Small intestine (tissue), 7 donors: ENCODE measurements around the gene SYK. TPM values are rescaled to one million over a fixed set of nuclear protein-coding genes. Genes with fewer than 3 reads are reported as not detected.
A peak's percentile ranks its signal among the peaks of the same experiment; 100 is the strongest.

Experiments
- DNase-seq, 2 donors: peaks; one replicate each; pipeline versions ENCODE4 v3.0.0 to v3.0.0-alpha.2; 2013
- FAIRE-seq: peaks from 2 replicates; lab custom pipeline; 2012; peaks lifted over from hg19 to GRCh38; lab: Jason Lieb, UNC
- H3K27ac ChIP-seq, 3 donors: one replicate each; pipeline ENCODE4 v1.5.1; 2013; ENCODE audit warnings: low read length in 2 of 3, mild to moderate bottlenecking in 2 of 3, control low read depth in 1 of 3, inconsistent platforms in 1 of 3, low read depth in 1 of 3, moderate library complexity in 1 of 3
- H3K27me3 ChIP-seq, 3 donors: one replicate each; pipeline ENCODE4 v1.6.1; 2013; ENCODE audit warnings: low read length in 3 of 3, inconsistent platforms in 1 of 3; ENCODE audit not compliant: control insufficient read depth in 3 of 3, insufficient read depth in 3 of 3
- H3K36me3 ChIP-seq, 3 donors: one replicate each; pipeline ENCODE4 v1.6.1; 2013; ENCODE audit warnings: low read length in 3 of 3, inconsistent platforms in 1 of 3, low read depth in 1 of 3, mild to moderate bottlenecking in 1 of 3, moderate library complexity in 1 of 3; ENCODE audit not compliant: control insufficient read depth in 3 of 3, insufficient read depth in 2 of 3
- H3K4me1 ChIP-seq, 3 donors: one replicate each; pipeline ENCODE4 v1.6.1; 2013; ENCODE audit warnings: low read length in 2 of 3, inconsistent platforms in 1 of 3, low read depth in 1 of 3, mild to moderate bottlenecking in 1 of 3, moderate library complexity in 1 of 3; ENCODE audit not compliant: control insufficient read depth in 3 of 3, insufficient read depth in 2 of 3
- H3K4me3 ChIP-seq, 3 donors: one replicate each; pipeline ENCODE4 v1.5.1; 2013; ENCODE audit warnings: low read length in 3 of 3, control low read depth in 1 of 3, inconsistent platforms in 1 of 3, low read depth in 1 of 3, mild to moderate bottlenecking in 1 of 3, moderate library complexity in 1 of 3
- H3K9me3 ChIP-seq, 2 donors: one replicate each; pipeline ENCODE4 v1.6.1; 2013; ENCODE audit warnings: low read depth in 1 of 2, low read length in 1 of 2; ENCODE audit not compliant: control insufficient read depth in 2 of 2, insufficient read depth in 1 of 2
- WGBS, 3 donors: extraction: QIAGEN DNeasy Blood & Tissue Kit; methylation state at CpG; one replicate each; pipeline ENCODE4 v1.1.7; 2013; 5-methylcytosine and 5-hydroxymethylcytosine counted together
- polyA plus RNA-seq, 4 donors: library from polyadenylated mRNA; stranded (reverse) in 3 of 4; unstranded in 1 of 4; fragments of 200-250 nt in 3 of 4; fragments of 120-200 nt in 1 of 4; gene quantifications; one replicate each; pipeline versions ENCODE4 v1.2.1 to v1.2.3, GENCODE V29; 2013
- donor health status: healthy with polysubstance abuse.
- donor health status: control.
- donor health status: control.
- donor health status: Bipolar disorder and iron deficiency.
- donor health status: healthy.

Gene SYK
- polyA plus RNA-seq, 4 donors: 28.7 to 40.9 (median 31.7) TPM

DNA sequence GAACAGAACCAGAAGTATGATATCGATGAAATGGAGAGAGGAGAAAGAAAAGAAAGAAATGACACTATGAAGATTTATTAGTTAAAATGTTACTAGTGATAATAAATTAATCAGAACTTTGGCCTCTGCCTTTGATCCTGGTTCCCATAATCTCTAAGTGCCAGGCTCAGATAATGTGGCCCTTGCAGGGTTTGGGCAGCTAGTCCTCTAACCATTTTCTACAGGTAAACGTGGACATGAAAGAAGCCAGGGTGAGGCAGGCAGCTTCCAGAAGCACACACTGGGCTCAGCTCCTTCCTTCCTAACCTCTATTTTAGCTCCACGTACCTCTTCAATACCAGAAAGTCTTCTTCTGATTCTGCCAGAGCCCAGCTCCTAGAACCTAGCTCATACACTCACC lies 30.6 kb downstream of the SYK start:
- Histone ChIP-seq H3K27me3 (no peaks in the 10 kb centered on the region), H3K4me1 (peaks cover 6 to 28% (median 6%) of the 10 kb centered on the region in 3 donors), H3K4me3 (no peak overlapping the region), H3K9me3 (peaks cover 0 to 7% of the 10 kb centered on the region in 2 donors), H3K27ac (peak overlapping the region in 2 of 3 donors; percentile 5 to 15), H3K36me3 (peaks cover 0 to 12% (median 0%) of the 10 kb centered on the region in 3 donors)
- no peak for FAIRE-seq
- WGBS, 3 donors: 21 to 65% (median 28%) methylated on average over 3 of the region's 3 CpGs
- DNase-seq: peak; percentile 64 to 87

DNA sequence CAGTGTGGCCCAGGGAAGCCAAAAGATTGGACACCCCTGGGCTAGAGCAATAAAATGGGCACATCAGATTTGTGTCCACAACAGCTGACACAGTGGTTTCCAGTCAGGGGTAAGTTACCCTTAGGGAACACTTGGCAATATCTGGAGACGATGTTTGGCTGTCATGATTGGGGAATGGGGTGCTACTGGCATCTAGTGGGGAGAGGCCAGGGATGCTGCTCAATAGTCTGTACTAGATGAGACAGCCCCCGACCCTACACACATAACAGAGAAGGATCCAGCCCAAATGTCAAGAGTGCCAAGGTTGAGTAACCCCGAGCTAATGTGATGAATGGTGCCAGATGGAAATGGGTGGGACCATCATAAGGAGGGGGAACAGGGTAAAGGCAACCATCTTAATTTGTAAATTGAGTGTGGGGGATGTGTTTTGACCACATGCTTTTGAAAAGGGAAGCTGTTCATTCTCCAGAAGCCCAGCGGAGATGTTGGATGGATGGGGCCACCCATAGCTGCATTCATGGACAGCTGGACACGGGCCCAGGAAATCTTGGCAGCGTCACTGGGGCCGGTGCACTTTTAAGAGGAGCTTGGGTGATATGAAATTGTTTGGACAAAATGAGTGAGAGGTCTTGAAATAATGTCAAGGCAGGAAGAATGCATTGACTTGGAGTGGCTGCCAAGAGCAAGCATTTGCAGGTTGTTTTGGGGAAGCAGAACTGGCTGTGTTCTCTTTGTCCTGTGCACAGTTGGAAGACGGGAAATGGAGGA lies 33.4 kb downstream of the SYK start:
- H3K4me1 ChIP-seq: peaks cover 6 to 25% (median 6%) of the 10 kb centered on the region in 3 donors
- H3K4me3 ChIP-seq: no peak overlapping the region
- H3K27ac ChIP-seq: no peak overlapping the region
- H3K9me3 ChIP-seq: peaks cover 0 to 7% of the 10 kb centered on the region in 2 donors
- FAIRE-seq: no peak
- H3K36me3 ChIP-seq: peaks cover 0 to 26% (median 0%) of the 10 kb centered on the region in 3 donors
- H3K27me3 ChIP-seq: no peaks in the 10 kb centered on the region
- WGBS, 3 donors: 55 to 78% (median 73%) methylated on average over 8 of the region's 8 CpGs
- DNase-seq: no peak

DNA sequence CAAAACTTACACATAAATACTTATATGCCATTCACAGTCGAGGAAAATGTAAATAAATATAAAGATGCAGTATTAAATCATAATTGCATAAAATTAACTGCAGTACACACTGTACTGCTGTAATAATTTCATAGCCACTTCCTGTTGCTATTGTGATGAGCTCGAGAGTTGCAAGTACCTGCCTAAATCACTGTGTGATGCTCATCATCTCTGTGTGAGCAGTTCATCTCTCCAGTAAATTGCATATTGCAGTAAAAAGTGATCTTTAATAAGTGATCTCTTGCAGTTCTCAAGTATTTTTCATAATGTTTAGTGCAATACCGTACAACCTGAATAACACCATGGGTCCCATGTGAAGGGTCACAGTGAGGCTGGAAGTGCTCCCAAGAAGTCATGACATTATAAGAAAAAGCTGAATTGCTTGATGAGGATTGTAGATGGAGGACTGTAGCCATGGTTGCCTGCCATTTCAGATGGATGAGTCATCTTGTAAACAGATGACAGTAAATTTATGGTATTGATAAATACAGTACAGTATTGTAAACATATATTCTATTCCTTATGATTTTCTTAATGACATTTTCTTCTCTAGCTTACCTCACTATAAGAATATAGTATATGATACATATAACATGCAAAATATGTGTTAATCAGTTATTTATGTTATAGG lies 34.9 kb downstream of the SYK start:
- WGBS, 3 donors: 64 to 69% (median 65%) methylated on average over 3 of the region's 3 CpGs
- Histone ChIP-seq H3K27me3 (no peaks in the 10 kb centered on the region), H3K36me3 (peaks cover 0 to 22% (median 0%) of the 10 kb centered on the region in 3 donors), H3K9me3 (peaks cover 0 to 7% of the 10 kb centered on the region in 2 donors), H3K4me3 (no peak overlapping the region), H3K4me1 (peaks cover 4 to 19% (median 6%) of the 10 kb centered on the region in 3 donors), H3K27ac (no peak overlapping the region)
- DNase-seq: no peak
- FAIRE-seq: no peak

- WGBS, 3 donors: 59 to 79% (median 68%) methylated on average over 2 of the region's 2 CpGs
- no peak overlapping the region for H3K27ac ChIP-seq
- peaks cover 0 to 22% (median 0%) of the 10 kb centered on the region in 3 donors for H3K36me3 ChIP-seq
- no peaks in the 10 kb centered on the region for H3K27me3 ChIP-seq
- peaks cover 0 to 5% (median under 1%) of the 10 kb centered on the region in 3 donors for H3K4me1 ChIP-seq
- no peak for FAIRE-seq
- no peak overlapping the region for H3K4me3 ChIP-seq
- peaks cover 0 to 2% of the 10 kb centered on the region in 2 donors for H3K9me3 ChIP-seq
- DNase-seq: peak in 1 of 2 donors; percentile 23
Measured at GRCh38 chr9:90838098-90838497, 36.5 kb downstream of the SYK start.

GRCh38 chr9:90838581-90839154 lies 37.0 kb downstream of the SYK start:
- H3K4me3 ChIP-seq: no peak overlapping the region
- no peaks in the 10 kb centered on the region for H3K27me3 ChIP-seq
- no peaks in the 10 kb centered on the region for H3K9me3 ChIP-seq
- peaks cover 0 to 23% (median 0%) of the 10 kb centered on the region in 3 donors for H3K36me3 ChIP-seq
- H3K27ac ChIP-seq: no peak overlapping the region
- WGBS, 3 donors: 84 to 94% (median 88%) methylated on average over 6 of the region's 6 CpGs
- DNase-seq (no peak), FAIRE-seq (no peak)
- no peaks in the 10 kb centered on the region for H3K4me1 ChIP-seq

- H3K36me3 ChIP-seq: peaks cover 0 to 29% (median 4%) of the 10 kb centered on the region in 3 donors
- H3K27ac ChIP-seq: no peak overlapping the region
- 65 to 75% (median 73%) methylated on average over 7 of the region's 7 CpGs for WGBS, 3 donors
- DNase-seq (no peak), FAIRE-seq (no peak)
- H3K27me3 ChIP-seq: no peaks in the 10 kb centered on the region
- H3K4me3 ChIP-seq: no peak overlapping the region
- H3K4me1 ChIP-seq: no peaks in the 10 kb centered on the region
- H3K9me3 ChIP-seq: no peaks in the 10 kb centered on the region
Measured at GRCh38 chr9:90839183-90839728, 37.6 kb downstream of the SYK start.

DNA sequence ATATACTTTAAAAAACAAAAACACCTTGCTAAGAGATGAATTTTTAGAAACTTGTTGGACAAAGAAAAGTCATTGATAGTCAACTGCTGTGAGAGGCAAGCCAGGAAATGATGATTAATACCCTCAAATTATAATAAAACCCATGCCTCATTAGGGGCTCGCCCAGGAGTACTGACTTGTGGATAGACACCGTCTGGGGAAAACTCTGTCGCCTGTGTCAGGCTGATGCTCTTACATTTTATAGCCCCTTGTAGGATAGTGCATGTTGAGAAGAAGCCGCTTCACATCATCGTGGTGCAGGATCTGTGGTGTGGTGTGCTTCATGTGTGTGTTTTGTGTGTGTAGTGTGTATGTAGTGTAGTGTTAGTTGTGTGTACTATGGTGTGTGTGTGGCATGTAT lies 39.1 kb downstream of the SYK start:
- 76 to 90% (median 88%) methylated on average over 5 of the region's 5 CpGs for WGBS, 3 donors
- Histone ChIP-seq H3K9me3 (no peaks in the 10 kb centered on the region), H3K4me3 (no peak overlapping the region), H3K27ac (no peak overlapping the region), H3K4me1 (no peaks in the 10 kb centered on the region), H3K36me3 (peaks cover 0 to 32% (median 4%) of the 10 kb centered on the region in 3 donors), H3K27me3 (no peaks in the 10 kb centered on the region)
- FAIRE-seq (no peak), DNase-seq (no peak)

GRCh38 chr9:90841213-90841612 lies 39.6 kb downstream of the SYK start:
- H3K4me1 ChIP-seq: no peaks in the 10 kb centered on the region
- peaks cover 0 to 34% (median 4%) of the 10 kb centered on the region in 3 donors for H3K36me3 ChIP-seq
- no peak overlapping the region for H3K27ac ChIP-seq
- no peaks in the 10 kb centered on the region for H3K9me3 ChIP-seq
- FAIRE-seq (no peak), DNase-seq (no peak)
- no peak overlapping the region for H3K4me3 ChIP-seq
- WGBS, 3 donors: 94 to 96% (median 95%) methylated on average over 5 of the region's 5 CpGs
- no peaks in the 10 kb centered on the region for H3K27me3 ChIP-seq
